PFSK-1 (cell line): ENCODE data around the gene MARCHF3.

Experiments
- FOXP2 ChIP-seq: optimal IDR thresholded peaks from 2 replicates; pipeline ENCODE3; 2011; ENCODE audit warnings: borderline replicate concordance, control low read depth, inconsistent platforms; ENCODE audit not compliant: insufficient read depth; ENCODE audit errors: extremely low read length, extremely low read depth
- POLR2AphosphoS5 ChIP-seq: IDR thresholded peaks from 2 replicates; pipeline ENCODE4 v1.6.1; 2012; ENCODE audit warnings: low read depth, mild to moderate bottlenecking, control low read depth, low read length, moderate library complexity
- REST ChIP-seq, 2 experiments: IDR thresholded peaks; 2 replicates each; pipeline versions ENCODE4 v1.6.1 to v1.8.0; 2011 to 2012; ENCODE audit warnings: low read depth in 2 of 2, low read length in 2 of 2, control low read depth in 1 of 2, inconsistent platforms in 1 of 2, mild to moderate bottlenecking in 1 of 2, moderate library complexity in 1 of 2; ENCODE audit not compliant: insufficient read depth in 1 of 2
- SIN3A ChIP-seq: IDR thresholded peaks from 2 replicates; pipeline ENCODE4 v1.6.1; 2012; ENCODE audit warnings: mild to moderate bottlenecking, low read length, moderate library complexity, borderline replicate concordance; ENCODE audit not compliant: insufficient read depth
- TAF1 ChIP-seq: IDR thresholded peaks from 2 replicates; pipeline ENCODE4 v1.6.1; 2012; ENCODE audit warnings: low read length, control low read depth, borderline replicate concordance; ENCODE audit not compliant: insufficient read depth

MARCHF3 gene

DNA sequence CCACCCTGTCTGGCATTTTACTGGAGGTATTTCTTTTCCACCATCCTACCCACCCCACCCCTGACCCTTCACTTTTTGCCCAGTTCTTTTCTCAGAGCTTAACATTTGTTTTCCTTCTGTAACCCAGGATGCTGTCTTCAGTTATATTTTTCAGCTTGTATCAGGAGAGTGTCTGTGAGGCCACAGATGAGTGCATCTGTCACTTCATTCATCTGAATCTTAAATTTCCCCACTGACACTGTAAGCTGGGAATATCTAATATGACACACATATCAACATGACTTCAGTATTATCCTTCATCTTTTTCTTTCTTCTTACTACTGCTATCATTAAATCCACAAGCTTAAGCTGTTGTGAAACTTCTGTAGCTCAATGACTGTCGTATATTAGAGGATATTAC, 4.9 kb downstream of the MARCHF3 start:
- TF ChIP-seq FOXP2 (no peak), REST (IDR thresholded peaks at IDR 0.05; ENCODE audit: insufficient read depth in 1 of 2, low read depth in 2 of 2, low read length in 2 of 2) (no peak), POLR2AphosphoS5 (no peak), SIN3A (no peak), TAF1 (no peak)

DNA sequence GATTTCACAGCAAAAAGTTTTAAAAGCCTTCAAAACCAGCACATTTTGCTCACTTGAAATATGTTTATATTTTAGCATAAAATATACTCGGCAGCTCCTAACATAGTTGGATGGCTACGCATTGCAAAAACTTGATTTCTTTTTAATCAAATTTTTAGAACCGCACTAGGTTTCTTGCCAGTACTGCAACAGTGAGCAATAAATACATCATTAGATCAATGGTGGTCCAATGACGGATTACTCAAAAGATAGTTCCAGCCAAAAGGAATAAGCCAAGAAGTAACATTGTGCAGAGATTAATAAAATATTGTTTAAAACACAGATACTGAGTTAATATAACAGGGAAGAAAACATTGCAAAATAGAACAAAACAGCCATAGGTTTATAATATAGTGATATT, 5.5 kb downstream of the MARCHF3 start:
- TF ChIP-seq SIN3A (no peak), TAF1 (no peak)

DNA sequence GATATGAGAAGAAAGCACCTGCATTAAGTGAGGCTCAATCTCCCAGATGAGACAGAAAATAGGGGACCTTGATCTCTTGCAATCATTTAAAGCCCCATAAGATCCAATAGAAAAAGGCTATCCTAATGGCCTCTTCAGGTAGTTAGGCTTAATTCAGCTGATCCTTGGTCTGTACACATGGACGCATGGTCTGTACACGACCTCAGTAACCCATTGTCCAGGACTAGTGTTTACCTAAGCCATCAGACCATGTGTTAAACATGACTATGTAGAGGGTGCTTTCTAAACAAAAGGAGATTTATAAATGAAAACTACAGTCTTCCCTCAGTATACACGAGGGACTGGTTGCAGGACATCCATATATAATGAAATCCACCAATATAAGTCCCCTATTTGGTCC, 7.5 kb downstream of the MARCHF3 start:
- no peak for TF ChIP-seq REST (IDR thresholded peaks at IDR 0.05; ENCODE audit: insufficient read depth in 1 of 2, low read depth in 2 of 2, low read length in 2 of 2)
- TF ChIP-seq POLR2AphosphoS5: no peak
- TF ChIP-seq FOXP2: no peak
- no peak for TF ChIP-seq TAF1
- TF ChIP-seq SIN3A: no peak

DNA sequence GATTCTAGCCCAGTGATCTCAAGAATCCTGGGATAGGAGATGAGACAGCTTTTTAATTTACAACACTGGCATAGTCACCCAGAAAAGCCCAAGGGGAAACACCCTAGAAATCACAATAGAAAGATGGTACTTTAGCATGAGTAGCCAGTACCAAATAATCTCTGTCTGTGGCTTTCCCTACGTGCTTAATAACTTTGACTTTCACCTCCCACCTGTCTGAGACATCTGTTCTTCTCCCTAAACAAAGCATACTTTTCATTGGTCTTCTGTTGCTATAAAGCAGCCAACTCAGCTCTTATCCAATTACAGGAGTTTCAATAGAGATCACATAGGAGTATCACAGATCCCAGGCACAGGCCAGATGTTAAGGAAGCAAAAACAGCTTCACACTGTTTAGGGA, 10.4 kb downstream of the MARCHF3 start:
- TF ChIP-seq REST (IDR thresholded peaks at IDR 0.05; ENCODE audit: insufficient read depth in 1 of 2, low read depth in 2 of 2, low read length in 2 of 2): no peak
- no peak for TF ChIP-seq TAF1
- TF ChIP-seq FOXP2: no peak
- no peak for TF ChIP-seq POLR2AphosphoS5
- no peak for TF ChIP-seq SIN3A

- no peak for TF ChIP-seq SIN3A
- no peak for TF ChIP-seq FOXP2
- no peak for TF ChIP-seq TAF1
- TF ChIP-seq POLR2AphosphoS5: no peak
- no peak for TF ChIP-seq REST (IDR thresholded peaks at IDR 0.05; ENCODE audit: insufficient read depth in 1 of 2, low read depth in 2 of 2, low read length in 2 of 2)
Measured at GRCh38 chr5:127015716-127016115, 14.6 kb downstream of the MARCHF3 start.

GRCh38 chr5:127014573-127014972, 15.8 kb downstream of the MARCHF3 start:
- no peak for TF ChIP-seq POLR2AphosphoS5
- TF ChIP-seq TAF1: no peak
- no peak for TF ChIP-seq SIN3A
- no peak for TF ChIP-seq FOXP2
- TF ChIP-seq REST (IDR thresholded peaks at IDR 0.05; ENCODE audit: insufficient read depth in 1 of 2, low read depth in 2 of 2, low read length in 2 of 2): no peak
